Naive thymus-derived CD8-positive, alpha-beta T cell (primary cell): Measurements from ENCODE around the gene CYFIP1. TPM values are rescaled to one million over a fixed set of nuclear protein-coding genes. Genes with fewer than 3 reads are reported as not detected.
"Not testable (repeated sequence)": the region's sequence is repeated elsewhere in the genome, so short reads cannot be mapped to it uniquely, and the experiment has no call there.

Experiments used
- ATAC-seq, 2 donors: fragments of 150-1000 bp; cut with Tn5 transposase in 1 of 2; sonication (Bioruptor Pico), chemical (Tn5 transposase) in 1 of 2; 1 replicate in 1 of 2; 2 replicates in 1 of 2; pipeline ENCODE4 v1.10.0; 2021; ENCODE audit warnings: mild to moderate bottlenecking in 2 of 2, moderate library complexity in 2 of 2
- POLR2A ChIA-PET: fragments of 350-600 bp; sonication (Branson Sonifier 250); formaldehyde crosslinking; loops from one replicate; lab custom pipeline; 2021; ENCODE audit warnings: antibody characterized with exemption; lab: Charles Lee
- DNase-seq, 10 donors: peaks; one replicate each; pipeline versions ENCODE4 v3.0.0 to v3.0.0-alpha.2; 2020 to 2022
- H3K27ac Mint-ChIP-seq, 10 donors: one replicate each; pipeline ENCODE4 v1.8.0; 2020 to 2022; ENCODE audit warnings: mild to moderate bottlenecking in 10 of 10, mixed read lengths in 10 of 10, moderate library complexity in 4 of 10, inconsistent platforms in 1 of 10
- H3K27me3 Mint-ChIP-seq, 5 donors: one replicate each; pipeline ENCODE4 v1.8.0; 2021 to 2022; ENCODE audit warnings: mixed read lengths in 5 of 5
- H3K36me3 Mint-ChIP-seq, 3 donors: one replicate each; pipeline ENCODE4 v1.8.0; 2020 to 2022; ENCODE audit warnings: mixed read lengths in 3 of 3, mild to moderate bottlenecking in 2 of 3, inconsistent platforms in 1 of 3
- H3K4me1 Mint-ChIP-seq, 4 donors: one replicate each; pipeline ENCODE4 v1.8.0; 2021 to 2022; ENCODE audit warnings: mixed read lengths in 4 of 4
- H3K4me3 Mint-ChIP-seq, 10 donors: one replicate each; pipeline ENCODE4 v1.8.0; 2020 to 2022; ENCODE audit warnings: mild to moderate bottlenecking in 10 of 10, mixed read lengths in 10 of 10, moderate library complexity in 6 of 10, inconsistent platforms in 1 of 10
- H3K9me3 Mint-ChIP-seq, 9 donors: one replicate each; pipeline ENCODE4 v1.8.0; 2020 to 2022; ENCODE audit warnings: mixed read lengths in 9 of 9, mild to moderate bottlenecking in 3 of 9, inconsistent platforms in 1 of 9, moderate library complexity in 1 of 9
- polyA plus RNA-seq, 3 donors: library from polyadenylated mRNA; unstranded; fragments of 300-500 nt; fragmentation: Illumina TruSeq; gene quantifications; one replicate each; pipeline ENCODE4 v1.2.3, GENCODE V29; 2021
- total RNA-seq, 8 experiments: library from RNA in 2 of 8; stranded (reverse) in 2 of 8; gene quantifications; one replicate each; pipeline ENCODE4 v1.2.3 and lab custom pipeline; 2021 to 2026

Gene CYFIP1
- 1 to 10 TPM; 2.8 to 4.1 TPM for total RNA-seq
- 1 to 10 TPM in 1 of 3 donors, under 1 TPM in 2; 0.34 to 1.6 (median 0.74) TPM for polyA plus RNA-seq
- 2.1 to 7.1 (median 4.1) reads per million in 6 experiments for total RNA-seq (lab: John Stamatoyannopoulos, UW)

DNA sequence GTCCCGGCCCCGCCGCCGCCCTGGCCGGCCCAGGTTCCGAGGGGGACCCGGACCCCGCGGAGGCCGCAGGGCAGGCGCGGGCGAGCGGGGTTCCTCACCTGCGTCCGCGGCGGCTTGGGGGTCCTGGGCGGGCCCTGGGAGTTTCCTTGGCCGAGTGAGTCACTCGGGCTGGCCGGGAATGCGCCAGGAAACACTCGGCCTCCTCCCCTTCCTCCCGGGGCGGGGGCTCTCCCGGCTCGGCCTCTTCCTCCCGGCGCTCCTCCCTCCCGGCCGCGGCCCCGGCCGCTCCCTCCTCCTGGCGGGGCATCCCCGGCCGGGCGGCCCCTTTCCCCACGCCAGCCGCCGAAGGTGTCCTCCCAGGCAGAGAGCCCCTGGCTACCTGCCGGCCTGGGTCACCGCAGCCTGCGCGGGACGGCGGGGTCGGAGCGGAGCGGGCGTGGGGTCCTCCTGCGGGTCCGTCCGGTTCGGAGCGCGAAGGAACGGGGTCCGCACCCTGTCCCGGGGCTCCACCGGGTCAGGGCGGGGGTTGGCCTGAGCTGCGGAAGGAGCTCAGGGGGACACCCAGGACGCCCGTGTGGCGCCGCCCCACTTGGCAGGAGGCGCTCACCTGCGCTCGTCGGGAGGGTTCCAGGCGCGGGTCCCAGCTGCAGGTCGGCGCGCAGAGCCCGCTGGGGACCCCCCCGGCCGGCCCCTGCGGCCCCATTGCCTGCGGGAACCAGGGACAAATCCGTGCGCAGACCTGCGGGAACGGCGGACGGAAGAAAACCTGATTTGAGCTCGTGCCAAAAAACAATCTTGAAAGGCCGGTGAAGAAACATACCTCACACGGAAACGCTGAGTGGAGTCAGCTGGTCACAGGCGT lies at the start of gene CYFIP1:
CYFIP1 (minus strand) TSS at position 180 of the 862 bp plus-strand sequence. CDS start 33,083 bp downstream, outside the sequence.
- Mint-ChIP-seq H3K4me1 (peaks cover 8 to 17% (median 16%) of the 10 kb centered on the region in 4 donors), H3K27ac (peak within 1 kb of the TSS in 4 of 10 donors; percentile 5 to 76 (median 40)), H3K9me3 (no peaks in the 10 kb centered on the region), H3K4me3 (peak within 1 kb of the TSS; percentile 81 to 93 (median 87)), H3K36me3 (peaks cover 0 to 2% (median 0%) of the 10 kb centered on the region in 3 donors), H3K27me3 (peaks cover 12 to 36% (median 19%) of the 10 kb centered on the region in 5 donors)
- ATAC-seq (peak; percentile 36 to 61), DNase-seq (peak in 2 of 10 donors; percentile 7 to 11)
- POLR2A ChIA-PET: no interaction called here

DNA sequence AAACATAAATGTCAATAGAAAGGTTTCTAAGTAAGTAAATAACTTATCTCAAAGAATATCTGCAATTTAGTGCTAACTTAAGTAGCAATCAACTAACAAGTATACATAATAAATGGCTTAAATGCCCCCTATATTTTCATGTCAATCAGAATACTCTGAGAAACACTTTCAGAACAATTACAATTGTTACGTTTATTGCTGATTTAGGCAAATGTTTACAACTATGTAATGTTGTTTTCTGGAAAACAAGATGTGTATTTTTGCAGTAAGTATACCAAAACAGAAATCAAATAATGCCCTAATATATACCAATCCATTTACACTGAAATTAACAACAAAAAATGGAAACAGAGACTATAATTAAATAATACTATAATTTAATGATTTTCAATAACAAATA lies 46.0 kb upstream of the CYFIP1 start:
- Mint-ChIP-seq H3K9me3 (no peaks in the 10 kb centered on the region), H3K36me3 (peaks cover 0 to 92% (median 41%) of the 10 kb centered on the region in 3 donors), H3K27ac (no peak overlapping the region), H3K27me3 (no peaks in the 10 kb centered on the region), H3K4me1 (no peaks in the 10 kb centered on the region), H3K4me3 (no peak overlapping the region)
- DNase-seq: no peak
- ATAC-seq: no peak
- POLR2A ChIA-PET: no interaction called here

DNA sequence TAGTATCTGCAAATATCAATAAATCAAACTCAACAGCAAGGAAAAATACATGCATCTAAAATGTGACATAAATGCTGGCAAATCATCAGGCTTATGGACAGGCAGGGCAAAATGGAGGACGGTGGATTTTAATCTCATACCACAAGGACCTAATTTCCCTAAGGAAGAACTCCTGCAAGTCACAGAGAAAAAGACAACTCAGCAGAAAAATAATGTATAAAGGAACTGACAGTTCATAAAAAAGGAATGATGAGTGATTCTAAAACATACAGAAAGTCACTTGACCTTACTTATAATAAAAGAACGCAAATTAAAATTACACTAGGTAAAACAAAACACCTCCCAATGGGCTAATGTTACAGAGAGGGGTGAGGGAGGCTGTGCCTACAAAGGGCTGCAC lies 42.0 kb upstream of the CYFIP1 start:
- no peak for ATAC-seq
- H3K36me3 Mint-ChIP-seq: peaks cover 0 to 90% (median 36%) of the 10 kb centered on the region in 3 donors
- no peak for DNase-seq
- H3K4me3 Mint-ChIP-seq: no peak overlapping the region
- H3K9me3 Mint-ChIP-seq: no peaks in the 10 kb centered on the region
- POLR2A ChIA-PET: no interaction called here
- no peak overlapping the region for H3K27ac Mint-ChIP-seq
- no peaks in the 10 kb centered on the region for H3K27me3 Mint-ChIP-seq
- peaks cover 0 to 2% (median 0%) of the 10 kb centered on the region in 4 donors for H3K4me1 Mint-ChIP-seq

DNA sequence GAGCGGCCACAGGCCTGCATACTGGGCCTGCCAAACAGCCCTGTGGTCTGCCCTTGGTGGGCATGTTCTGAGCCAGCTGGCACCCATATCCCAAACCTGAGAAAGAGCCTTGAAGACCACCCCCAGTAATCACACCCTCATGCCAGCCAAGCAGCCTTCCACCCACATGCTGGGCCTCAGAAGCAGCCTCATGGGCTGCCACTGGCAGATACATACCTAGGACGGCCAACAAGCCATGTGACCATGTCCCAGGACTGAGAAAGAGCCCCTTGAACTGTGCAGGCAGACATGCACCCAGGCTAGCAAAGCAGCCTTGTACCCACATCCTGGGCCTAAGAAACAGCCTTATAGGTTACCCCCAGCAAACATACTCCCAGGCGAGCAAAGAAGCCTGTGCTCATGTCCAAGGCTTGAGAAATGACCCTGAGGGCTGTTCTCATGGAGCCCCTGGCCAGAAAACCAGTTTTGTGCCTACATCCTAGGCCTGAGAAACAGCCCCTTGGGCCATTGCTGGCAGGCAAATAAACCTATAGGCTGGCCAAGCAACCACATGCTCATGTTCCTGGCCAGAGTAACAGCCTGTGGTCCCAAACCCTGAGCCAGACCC lies 34.3 kb upstream of the CYFIP1 start:
- H3K27me3 Mint-ChIP-seq: no peaks in the 10 kb centered on the region
- peak overlapping the region in 2 of 10 donors; percentile 63 to 68 for H3K27ac Mint-ChIP-seq
- DNase-seq: no peak
- no peak overlapping the region for H3K4me3 Mint-ChIP-seq
- H3K36me3 Mint-ChIP-seq: peaks cover 5 to 84% (median 35%) of the 10 kb centered on the region in 3 donors
- ATAC-seq: no peak
- H3K9me3 Mint-ChIP-seq: no peaks in the 10 kb centered on the region
- H3K4me1 Mint-ChIP-seq: peaks cover 3 to 8% (median 4%) of the 10 kb centered on the region in 4 donors
- POLR2A ChIA-PET: interaction anchor here (1.5 kb wide), 1 partner anchor 25 kb away, joined by 4 read pairs; the partner anchor contains the start of gene TUBGCP5

DNA sequence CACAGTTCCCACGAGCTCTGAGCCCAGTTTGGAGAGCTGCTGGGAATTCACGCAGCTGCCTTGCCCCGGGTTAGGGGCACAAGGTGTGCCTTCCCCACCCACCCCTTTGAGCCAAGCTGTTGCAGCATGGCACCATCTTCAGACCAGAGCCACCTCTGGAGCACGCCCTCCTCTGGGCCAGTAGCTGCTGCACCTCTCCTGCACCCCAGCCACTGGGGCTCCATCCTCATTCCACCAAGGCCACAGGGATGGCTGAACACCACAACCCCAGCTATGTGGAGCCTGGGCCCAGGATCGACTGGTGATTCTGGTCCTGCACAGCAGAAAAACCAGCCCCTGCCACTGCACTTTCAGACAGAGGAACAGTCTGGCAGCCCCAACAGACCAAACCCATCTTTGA lies 33.5 kb upstream of the CYFIP1 start:
- Mint-ChIP-seq H3K4me3 (no peak overlapping the region), H3K27me3 (no peaks in the 10 kb centered on the region), H3K9me3 (no peaks in the 10 kb centered on the region), H3K36me3 (peaks cover 5 to 84% (median 33%) of the 10 kb centered on the region in 3 donors), H3K4me1 (peaks cover 3 to 8% (median 4%) of the 10 kb centered on the region in 4 donors), H3K27ac (no peak overlapping the region)
- ATAC-seq (no peak), DNase-seq (no peak)
- POLR2A ChIA-PET: interaction anchor here (1.5 kb wide), 1 partner anchor 26 kb away, joined by 4 read pairs; the partner anchor contains the start of gene TUBGCP5

DNA sequence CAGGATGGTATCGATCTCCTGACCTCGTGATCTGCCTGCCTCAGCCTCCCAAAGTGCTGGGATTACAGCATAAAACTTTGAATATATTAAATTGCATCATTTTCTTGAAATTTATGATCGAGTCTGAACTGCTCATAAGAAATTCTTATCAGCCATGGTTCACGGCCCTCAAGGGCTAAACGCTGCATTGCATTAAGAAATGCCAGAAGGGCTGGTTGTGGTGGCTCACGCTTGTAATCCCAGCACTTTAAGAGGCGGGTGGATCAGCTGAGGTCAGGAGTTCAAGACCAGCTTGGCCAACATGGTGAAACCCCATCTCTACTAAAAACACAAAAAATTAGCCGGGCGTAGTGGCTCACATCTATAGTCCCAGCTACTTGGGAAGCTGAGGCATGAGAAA lies 32.4 kb upstream of the CYFIP1 start:
- ATAC-seq, H3K9me3 Mint-ChIP-seq, H3K4me3 Mint-ChIP-seq, DNase-seq, H3K27ac Mint-ChIP-seq, H3K27me3 Mint-ChIP-seq, POLR2A ChIA-PET, H3K4me1 Mint-ChIP-seq: not testable (repeated sequence)
- peaks cover 5 to 83% (median 34%) of the 10 kb centered on the region in 3 donors for H3K36me3 Mint-ChIP-seq

DNA sequence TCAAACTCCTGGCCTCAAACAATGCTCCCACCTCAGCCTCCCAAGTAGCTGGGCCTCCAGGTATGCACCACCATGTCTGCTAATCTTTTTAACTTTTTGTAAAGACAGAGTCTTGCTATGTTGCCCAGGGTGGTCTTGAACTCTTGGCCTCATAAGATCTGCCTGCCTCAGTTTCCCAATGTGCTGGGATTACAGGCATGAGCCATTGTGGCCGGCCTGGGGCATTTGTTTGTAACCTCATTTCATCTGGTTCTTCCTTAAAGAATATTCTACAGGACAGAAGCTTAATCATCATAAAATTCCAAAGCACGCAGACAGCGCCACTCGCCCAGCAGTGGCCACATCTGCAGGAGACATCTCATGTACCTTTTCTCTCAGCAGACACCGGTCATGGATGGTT lies 23.6 kb upstream of the CYFIP1 start:
- H3K27ac Mint-ChIP-seq: no peak overlapping the region
- DNase-seq (no peak), ATAC-seq (no peak)
- H3K36me3 Mint-ChIP-seq: peaks cover 0 to 83% (median 42%) of the 10 kb centered on the region in 3 donors
- H3K4me1 Mint-ChIP-seq: no peaks in the 10 kb centered on the region
- no peaks in the 10 kb centered on the region for H3K27me3 Mint-ChIP-seq
- POLR2A ChIA-PET: no interaction called here
- H3K4me3 Mint-ChIP-seq: no peak overlapping the region
- no peaks in the 10 kb centered on the region for H3K9me3 Mint-ChIP-seq

DNA sequence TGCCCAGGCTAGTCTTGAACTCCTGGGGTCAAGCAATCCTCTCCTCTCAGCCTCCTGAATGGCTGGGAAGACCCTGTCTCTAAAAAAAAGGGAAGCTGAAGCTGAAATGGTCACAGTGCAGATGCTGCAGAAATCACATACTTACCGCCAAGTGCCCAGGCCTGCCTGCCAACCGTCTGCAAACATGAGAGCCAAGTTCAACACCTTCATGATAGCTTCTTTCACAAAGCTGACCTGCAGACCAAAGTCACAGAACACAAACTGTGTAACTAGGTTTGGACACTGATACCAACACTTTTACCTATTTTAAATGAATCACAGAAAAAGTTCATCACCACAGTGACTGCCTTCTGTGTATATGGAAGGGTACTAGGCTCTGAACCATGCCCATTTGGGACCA lies 22.8 kb upstream of the CYFIP1 start:
- Mint-ChIP-seq H3K4me3 (no peak overlapping the region), H3K27me3 (no peaks in the 10 kb centered on the region), H3K36me3 (peaks cover 0 to 82% (median 40%) of the 10 kb centered on the region in 3 donors), H3K27ac (no peak overlapping the region), H3K4me1 (no peaks in the 10 kb centered on the region), H3K9me3 (no peaks in the 10 kb centered on the region)
- no peak for DNase-seq
- no peak for ATAC-seq
- POLR2A ChIA-PET: no interaction called here

DNA sequence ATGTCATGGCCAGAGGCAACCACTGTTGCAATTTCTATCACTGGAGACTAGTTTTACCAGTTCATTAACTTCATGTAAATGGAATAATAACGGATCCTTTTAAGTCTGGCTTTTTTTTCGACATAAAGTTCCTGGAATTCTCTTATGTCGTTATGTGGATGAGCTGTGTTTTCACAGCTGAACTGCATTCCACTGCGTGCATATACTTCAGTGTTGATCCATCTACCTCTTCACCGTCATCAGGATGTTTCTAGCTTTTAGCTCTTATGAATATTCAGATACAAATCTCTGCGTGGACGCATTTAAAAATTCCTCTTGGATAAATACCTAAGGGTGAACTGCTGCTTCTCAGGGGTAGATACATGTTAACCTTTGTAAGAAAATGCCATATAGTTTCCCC lies 15.6 kb upstream of the CYFIP1 start:
- Mint-ChIP-seq H3K4me3 (no peak overlapping the region), H3K4me1 (no peaks in the 10 kb centered on the region), H3K9me3 (no peaks in the 10 kb centered on the region), H3K36me3 (peaks cover 5 to 69% (median 39%) of the 10 kb centered on the region in 3 donors), H3K27ac (no peak overlapping the region), H3K27me3 (no peaks in the 10 kb centered on the region)
- DNase-seq (no peak), ATAC-seq (no peak)
- POLR2A ChIA-PET: no interaction called here

DNA sequence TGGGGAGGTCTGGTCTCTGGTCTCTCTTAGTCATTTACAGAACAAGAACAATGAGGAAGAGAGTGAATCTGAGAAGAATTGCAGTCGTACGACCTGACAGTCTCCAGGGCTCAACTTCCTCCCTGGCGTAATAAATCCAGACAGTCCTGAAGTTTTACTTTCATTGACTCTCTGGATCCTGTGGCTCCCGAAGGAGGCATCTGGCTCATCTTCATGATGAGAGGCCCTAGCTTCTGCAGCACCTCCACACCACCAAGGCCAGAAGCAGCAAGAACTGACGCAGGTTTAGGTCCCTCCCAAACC lies 11.8 kb upstream of the CYFIP1 start:
- no peaks in the 10 kb centered on the region for H3K27me3 Mint-ChIP-seq
- no peaks in the 10 kb centered on the region for H3K9me3 Mint-ChIP-seq
- POLR2A ChIA-PET: no interaction called here
- no peak overlapping the region for H3K4me3 Mint-ChIP-seq
- ATAC-seq (no peak), DNase-seq (no peak)
- peaks cover 5 to 43% (median 25%) of the 10 kb centered on the region in 3 donors for H3K36me3 Mint-ChIP-seq
- H3K4me1 Mint-ChIP-seq: no peaks in the 10 kb centered on the region
- H3K27ac Mint-ChIP-seq: peak overlapping the region in 1 of 10 donors; percentile 67

DNA sequence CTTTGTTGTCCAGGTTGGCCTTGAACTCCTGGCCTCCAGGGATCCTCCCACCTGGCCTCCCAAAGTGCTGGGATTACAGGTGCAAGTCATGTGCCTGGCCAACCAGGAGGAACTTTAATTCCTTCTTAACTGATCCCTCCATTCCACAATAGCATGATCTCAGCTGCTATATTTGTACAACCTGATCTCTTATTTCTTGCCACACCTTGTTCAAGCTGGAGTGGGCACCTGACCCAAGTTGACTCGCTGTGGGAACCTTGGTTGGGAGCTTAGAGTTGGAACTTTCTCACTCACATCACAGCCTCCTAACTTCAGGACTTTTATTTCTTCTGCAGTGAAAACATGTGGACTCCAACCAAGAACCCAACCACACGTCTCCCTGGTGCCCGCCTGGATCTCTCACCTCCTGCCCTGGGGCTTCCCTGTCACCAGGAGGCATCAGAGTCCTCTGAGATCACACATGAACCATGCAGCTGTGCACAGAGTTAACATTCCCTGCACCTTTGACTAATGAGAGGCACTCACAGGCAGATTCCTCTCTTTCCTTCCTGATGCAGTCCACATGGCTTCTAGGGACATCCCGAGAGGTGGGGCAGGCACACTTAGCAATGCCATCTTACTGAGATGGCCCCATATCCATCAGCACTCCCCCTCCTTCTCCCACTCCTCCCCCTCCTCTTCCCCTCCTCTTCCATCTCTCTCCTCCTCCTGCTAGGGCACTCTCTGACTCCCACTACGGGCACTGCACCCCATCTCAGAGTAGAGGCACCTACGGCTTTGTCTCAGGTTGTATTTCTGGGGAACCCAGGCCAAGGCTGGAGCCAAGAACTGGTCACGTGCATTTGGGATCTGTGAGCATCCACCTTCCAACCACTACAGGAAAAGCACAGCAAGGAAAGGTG lies 9.7 kb upstream of the CYFIP1 start:
- POLR2A ChIA-PET: no interaction called here
- DNase-seq: no peak
- no peak for ATAC-seq
- Mint-ChIP-seq H3K4me3 (no peak overlapping the region), H3K4me1 (no peaks in the 10 kb centered on the region), H3K27me3 (no peaks in the 10 kb centered on the region), H3K36me3 (peaks cover 0 to 25% (median 14%) of the 10 kb centered on the region in 3 donors), H3K27ac (peak overlapping the region in 1 of 10 donors; percentile 50), H3K9me3 (no peaks in the 10 kb centered on the region)

DNA sequence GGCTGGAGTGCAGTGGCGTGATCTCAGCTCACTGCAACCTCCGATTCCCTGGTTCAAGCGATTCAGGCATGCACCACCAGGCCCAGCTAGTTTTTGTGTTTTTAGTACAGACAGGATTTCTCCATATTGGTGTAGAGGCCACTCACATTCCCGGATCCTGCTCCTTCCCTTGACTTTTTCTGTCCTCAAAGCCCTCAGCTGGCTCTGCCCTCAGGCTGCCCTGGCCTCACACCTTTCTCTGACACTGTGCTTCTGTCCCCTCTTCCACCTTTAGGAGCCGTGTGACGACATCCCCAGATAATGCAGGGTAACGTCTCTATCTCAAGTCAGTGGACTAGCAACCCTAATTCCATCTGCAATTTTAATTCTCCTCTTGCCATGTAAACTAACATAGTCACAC lies 8.6 kb upstream of the CYFIP1 start:
- Mint-ChIP-seq H3K36me3 (peaks cover 0 to 16% (median 6%) of the 10 kb centered on the region in 3 donors), H3K4me1 (no peaks in the 10 kb centered on the region), H3K9me3 (no peaks in the 10 kb centered on the region), H3K4me3 (no peak overlapping the region), H3K27ac (peak overlapping the region in 1 of 10 donors; percentile 25), H3K27me3 (no peaks in the 10 kb centered on the region)
- DNase-seq: no peak
- POLR2A ChIA-PET: no interaction called here
- ATAC-seq: no peak
